Subcutaneous adipose tissue (tissue), 4 donors: ENCODE data around the gene PRR23C. TPM values are rescaled to one million over a fixed set of nuclear protein-coding genes. Genes with fewer than 3 reads are reported as not detected.

Experiments
- CTCF ChIP-seq: fragments of 450-650 bp; IDR thresholded peaks from one replicate; pipeline ENCODE4 v1.5.1; 2016; ENCODE audit warnings: low read depth, mild to moderate bottlenecking, control low read depth, antibody characterized with exemption, moderate library complexity
- total RNA-seq, 4 donors: library from RNA; depleted of rRNA; stranded (reverse); fragments of >200 nt; gene quantifications; one replicate each; pipeline ENCODE4 v1.1.0, GENCODE V29; 2016

The PRR23C gene
- total RNA-seq, result not detected

- no peak for TF ChIP-seq CTCF
Measured at GRCh38 chr3:139044366-139045210, at the start of gene PRR23C. TSS of gene PRR23C (minus strand) at chr3:139044892. CDS start at chr3:139044620, 272 bp downstream.

- TF ChIP-seq CTCF, result no peak
Measured at GRCh38 chr3:139093840-139094239, 49.1 kb upstream of the PRR23C start.

GRCh38 chr3:139088462-139089324 lies 44.0 kb upstream of the PRR23C start:
- TF ChIP-seq CTCF, result no peak

- TF ChIP-seq CTCF, result no peak
Measured at GRCh38 chr3:139087621-139088020, 42.9 kb upstream of the PRR23C start.

- TF ChIP-seq CTCF, result no peak
Measured at GRCh38 chr3:139084176-139084575, 39.5 kb upstream of the PRR23C start.

- no peak for TF ChIP-seq CTCF
Measured at GRCh38 chr3:139074565-139075115, 29.9 kb upstream of the PRR23C start.

- no peak for TF ChIP-seq CTCF
Measured at GRCh38 chr3:139062918-139063317, 18.2 kb upstream of the PRR23C start.
